K562 (cell line): ENCODE measurements around the gene BIN1. TPM values are rescaled to one million over a fixed set of nuclear protein-coding genes. Genes with fewer than 3 reads are reported as not detected.

ENCODE experiments used
- ATAC-seq: fragments of 200-7000 bp; cut with Tn5 transposase; 3 replicates; pipeline ENCODE4 v1.9.1; 2020; ENCODE audit warnings: moderate library complexity
- BruUV-seq: library from RNA; stranded (reverse); fragments of 400-500 nt; replicated peaks from 2 replicates; lab custom pipeline; 2021; lab: Mats Ljungman, UMichigan
- CTCF ChIA-PET: fragments of 300-600 bp; formaldehyde crosslinking; extraction: SDS; loops from one replicate; lab custom pipeline; 2021; ENCODE audit warnings: low intra/inter-chr PET ratio; lab: Yijun Ruan, JAX
- POLR2A ChIA-PET: fragments of 300-600, 350-650 bp; sonication (Branson Sonifier 250); formaldehyde crosslinking; extraction: SDS; loops from one replicate; lab custom pipeline; 2021; ENCODE audit warnings: antibody characterized with exemption, inconsistent platforms; lab: Yijun Ruan, JAX
- DNase-seq, 4 experiments: peaks; one replicate each; pipeline versions ENCODE4 v3.0.0 to v3.0.0-alpha.2; 2011 to 2018; ENCODE audit warnings: low spot score in 3 of 4, mixed read lengths in 3 of 4; ENCODE audit errors: extremely low read depth in 1 of 4
- FAIRE-seq: peaks from 2 replicates; lab custom pipeline; 2011; peaks lifted over from hg19 to GRCh38; lab: Jason Lieb, UNC
- H2AFZ ChIP-seq: 2 replicates; pipeline ENCODE4 v1.6.0; 2011; ENCODE audit warnings: low read depth, low read length, control low read depth, inconsistent platforms
- H3K27ac ChIP-seq: fragments of 200-600 bp; 3 replicates; pipeline ENCODE4 v1.8.0; 2011; ENCODE audit warnings: low read depth, mild to moderate bottlenecking, control low read depth, inconsistent platforms, low read length, moderate library complexity, mixed read lengths; ENCODE audit errors: extremely low read depth
- H3K27me3 ChIP-seq, 2 experiments: fragments of 300-600 bp in 1 of 2; 2 replicates in 1 of 2; 3 replicates in 1 of 2; pipeline versions ENCODE4 v1.6.0 to v1.8.0; 2011; ENCODE audit warnings: inconsistent platforms in 2 of 2, low read length in 2 of 2, mild to moderate bottlenecking in 1 of 2, mixed read lengths in 1 of 2, moderate library complexity in 1 of 2; ENCODE audit not compliant: control insufficient read depth in 2 of 2, insufficient read depth in 2 of 2
- H3K36me3 ChIP-seq: fragments of 300-600 bp; 3 replicates; pipeline ENCODE4 v1.8.0; 2011; ENCODE audit warnings: mild to moderate bottlenecking, low read length, inconsistent platforms; ENCODE audit not compliant: control insufficient read depth, insufficient read depth
- H3K4me1 ChIP-seq, 2 experiments: fragments of 200-600 bp in 1 of 2; replicated peaks in 1 of 2; 2 replicates in 1 of 2; 3 replicates in 1 of 2; pipeline versions ENCODE4 v1.5.1 to v1.8.0; 2011; ENCODE audit warnings: inconsistent platforms in 2 of 2, low read length in 2 of 2, mild to moderate bottlenecking in 1 of 2, mixed read lengths in 1 of 2, moderate library complexity in 1 of 2; ENCODE audit not compliant: control insufficient read depth in 2 of 2, insufficient read depth in 2 of 2
- H3K4me2 ChIP-seq: 2 replicates; pipeline ENCODE4 v1.6.1; 2011; ENCODE audit warnings: low read length, control low read depth, inconsistent platforms, mixed read lengths; ENCODE audit not compliant: insufficient read depth
- H3K4me3 ChIP-seq: fragments of 200-600 bp; sonication (generic), shearing (Covaris generic); 2 replicates; pipeline ENCODE4 v1.5.1; 2016; ENCODE audit warnings: control low read depth, inconsistent platforms
- H3K79me2 ChIP-seq: fragments of 200-600 bp; 3 replicates; pipeline ENCODE4 v1.8.0; 2011; ENCODE audit warnings: low read length, inconsistent platforms; ENCODE audit not compliant: control insufficient read depth, insufficient read depth
- H3K9ac ChIP-seq, 2 experiments: 2 replicates each; pipeline versions ENCODE4 v1.6.0 to v1.6.1; 2011; ENCODE audit warnings: low read depth in 2 of 2, low read length in 2 of 2, control low read depth in 1 of 2, inconsistent platforms in 1 of 2, mild to moderate bottlenecking in 1 of 2, mixed read lengths in 1 of 2; ENCODE audit not compliant: insufficient read depth in 1 of 2
- H3K9me1 ChIP-seq: one replicate; pipeline ENCODE4 v1.6.0; 2011; ENCODE audit warnings: inconsistent platforms, mild to moderate bottlenecking, low read length, moderate library complexity; ENCODE audit not compliant: control insufficient read depth, insufficient read depth
- H3K9me3 ChIP-seq: replicated peaks from 2 replicates; pipeline ENCODE4 v1.5.1; 2011; ENCODE audit warnings: low read depth, low read length, inconsistent platforms; ENCODE audit not compliant: control insufficient read depth, insufficient read depth
- H4K20me1 ChIP-seq: replicated peaks from 2 replicates; pipeline ENCODE4 v1.6.1; 2011; ENCODE audit warnings: low read length, inconsistent platforms, mixed read lengths; ENCODE audit not compliant: control insufficient read depth, insufficient read depth
- BDP1 ChIP-seq: IDR thresholded peaks from 3 replicates; pipeline ENCODE4 v1.6.1; 2011; ENCODE audit not compliant: insufficient read length, insufficient read depth
- CCAR2 ChIP-seq: fragments of 200-400 bp; formaldehyde crosslinking; IDR thresholded peaks from 2 replicates; pipeline ENCODE4 v1.6.1; 2017; ENCODE audit warnings: mild to moderate bottlenecking, low read depth, low read length
- DPF2 ChIP-seq: fragments of 450-650 bp; IDR thresholded peaks from 2 replicates; pipeline ENCODE4 v1.6.1; 2016
- ETV1 ChIP-seq: fragments of 450-650 bp; conservative IDR thresholded peaks from 2 replicates; pipeline ENCODE4 v1.6.1; 2016; ENCODE audit warnings: missing genetic modification characterization, control low read depth, low read depth, missing compliant biosample characterization
- RFX7 ChIP-seq: fragments of 250-450 bp; sonication (Bioruptor Pico); IDR thresholded peaks from 2 replicates; pipeline ENCODE4 v1.5.1; 2021; ENCODE audit warnings: mild to moderate bottlenecking
- RREB1 ChIP-seq: fragments of 250-450 bp; sonication (Bioruptor Pico); IDR thresholded peaks from 2 replicates; pipeline ENCODE4 v1.4.0; 2020
- TFAP4 ChIP-seq: sonication (generic); formaldehyde crosslinking; IDR thresholded peaks from 2 replicates; pipeline ENCODE4 v1.8.0; 2022; ENCODE audit warnings: missing genetic modification reagents, mild to moderate bottlenecking, moderate library complexity, borderline replicate concordance
- TFE3 ChIP-seq: fragments of 450-650 bp; formaldehyde crosslinking; IDR thresholded peaks from 2 replicates; pipeline ENCODE4 v1.4.0; 2020; ENCODE audit warnings: mild to moderate bottlenecking, mixed read lengths
- ZFP30 ChIP-seq: fragments of 250-450 bp; sonication (Bioruptor Pico); IDR thresholded peaks from 2 replicates; pipeline ENCODE4 v1.8.0; 2022; ENCODE audit warnings: moderate library complexity, mild to moderate bottlenecking, inconsistent platforms, borderline replicate concordance
- ZFP36 ChIP-seq: fragments of 150-350 bp; IDR thresholded peaks from 2 replicates; pipeline ENCODE4 v1.6.1; 2018; ENCODE audit warnings: low read length, low read depth; ENCODE audit not compliant: partially characterized antibody
- ZNF143 ChIP-seq: sonication (generic); formaldehyde crosslinking; IDR thresholded peaks from 2 replicates; pipeline ENCODE4 v1.9.0; 2022; ENCODE audit warnings: mild to moderate bottlenecking, missing genetic modification reagents
- ZNF507 ChIP-seq: conservative IDR thresholded peaks from 2 replicates; pipeline ENCODE4 v1.6.1; 2017; ENCODE audit warnings: missing genetic modification characterization, missing compliant biosample characterization
- WGBS: fragments of 100-300 bp; shearing (Covaris generic); methylation state at CpG from one replicate; pipeline ENCODE4 v1.1.6; 2016; ENCODE audit warnings: low coverage, mixed read lengths; ENCODE audit not compliant: insufficient coverage; ENCODE audit errors: missing lambda C conversion rate; 5-methylcytosine and 5-hydroxymethylcytosine counted together
- in situ Hi-C: fragments of 300-500 bp; cut with MboI; formaldehyde crosslinking; loops from 4 replicates; pipeline ENCODE4 v1.15.0; 2018; ENCODE audit warnings: inconsistent platforms, mixed read lengths
- intact Hi-C: fragments of 100-400 bp; cut with micrococcal nuclease; formaldehyde crosslinking; loops from 2 replicates; pipeline ENCODE4 v1.14.2; 2022
- polyA plus RNA-seq, 8 experiments: library from polyadenylated mRNA; depleted of rRNA in 4 of 8; stranded (reverse) in 5 of 8; unstranded in 3 of 8; fragments of >200 nt; fragmentation: Nextera tagmentation in 2 of 8; fragmentation: Illumina TruSeq in 1 of 8; extraction: Ambion mirVana in 2 of 8; extraction: Trizol in 1 of 8; gene quantifications; 2 replicates each; pipeline versions ENCODE4 v1.2.1 to v1.2.3, GENCODE V29; 2011 to 2014; ENCODE audit warnings: inconsistent platforms in 1 of 8, missing spikeins in 1 of 8
- total RNA-seq, 7 experiments: library from RNA; depleted of rRNA in 6 of 7; stranded (reverse); fragments of >200 nt in 6 of 7; fragmentation: Illumina TruSeq in 2 of 7; extraction: Trizol in 2 of 7; gene quantifications; 2 replicates each; pipeline versions ENCODE4 v1.2.1 to v1.2.3, GENCODE V29; 2011 to 2021; ENCODE audit warnings: low replicate concordance in 1 of 7

The BIN1 gene
- total and polyA plus RNA-seq, 9 of the 15 experiments (the other 6 are each of a cell fraction or from before 2014, with no cell fraction given), result 0.04 to 2.8 (median 0.79) TPM; not detected in 1

- peak; percentile 86 for TF ChIP-seq ETV1 (tag)
- no peak for TF ChIP-seq ZFP30 (CRISPR knock-in tag)
- peak; percentile 23; the same call in 1 of the 2 replicates for TF ChIP-seq ZNF143
- TF ChIP-seq DPF2, result peak; percentile 41; the same call in 1 of the 2 replicates
Observed at GRCh38 chr2:127067620-127068350, 39.2 kb downstream of the BIN1 start (continued).

DNA sequence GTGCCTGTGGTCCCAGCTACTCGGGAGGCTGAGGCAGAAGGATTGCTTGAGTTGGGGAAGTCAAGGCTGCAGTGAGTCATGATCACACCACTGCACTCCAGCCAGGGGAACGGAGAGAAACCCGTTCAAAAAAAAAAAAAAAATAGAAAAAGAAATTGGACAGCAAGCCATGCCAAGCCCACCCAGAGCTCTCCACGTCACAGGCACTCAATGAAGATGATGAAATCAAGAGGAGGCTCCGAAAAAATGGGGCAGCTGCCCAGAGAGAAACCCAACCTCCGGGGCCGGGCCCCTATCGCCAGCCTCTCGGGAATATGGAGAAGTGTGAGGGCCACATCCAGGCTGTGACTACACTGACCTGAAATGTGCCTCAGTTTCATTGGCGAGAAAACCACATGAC lies 40.0 kb downstream of the BIN1 start:
- FAIRE-seq (no peak), ATAC-seq (no peak), DNase-seq (no peak)
- Histone ChIP-seq H3K9me1 (no peaks in the 10 kb centered on the region), H2AFZ (no peak overlapping the region), H3K4me1 (peaks cover 19 to 52% of the 10 kb centered on the region in 2 experiments), H3K9me3 (no peaks in the 10 kb centered on the region), H3K9ac (no peak overlapping the region), H3K4me2 (no peak overlapping the region), H3K4me3 (no peak overlapping the region), H3K36me3 (no peaks in the 10 kb centered on the region), H3K27me3 (no peaks in the 10 kb centered on the region), H3K79me2 (no peaks in the 10 kb centered on the region), H4K20me1 (no peaks in the 10 kb centered on the region), H3K27ac (no peak overlapping the region)
- in situ Hi-C loops, result no loop called here
- CTCF ChIA-PET, result no interaction called here
- POLR2A ChIA-PET, result interaction anchor here (1.9 kb wide), 1 partner anchor 11 kb away, joined by 11 read pairs; no protein-coding TSS in a partner anchor
- BruUV-seq, result no TSS peak
- intact Hi-C loops, result loop anchor here (5.0 kb wide), 1 partner anchor 105 kb away; no protein-coding TSS in a partner anchor
- 79% methylated on average over 9 of the region's 10 CpGs for WGBS
- TF ChIP-seq TFAP4, result no peak
- TF ChIP-seq CCAR2, result no peak
- no peak for TF ChIP-seq RREB1 (CRISPR knock-in tag)
- TF ChIP-seq RFX7 (CRISPR knock-in tag), result no peak
- TF ChIP-seq ZNF507 (tag), result no peak
- TF ChIP-seq BDP1, result no peak
- no peak for TF ChIP-seq ZFP36
- TF ChIP-seq TFE3 (CRISPR knock-in tag), result no peak
